ENCODE data around the gene HTR6. TPM values are rescaled to one million over a fixed set of nuclear protein-coding genes. Genes with fewer than 3 reads are reported as not detected.

The HTR6 gene
- total and polyA plus RNA-seq, 2 donors: not detected

- no peak overlapping the region for H3K4me3 ChIP-seq (ENCODE audit: low read depth, low read length)
- peaks cover 2% of the 10 kb centered on the region for H3K4me1 ChIP-seq (ENCODE audit: insufficient read depth)
- no peaks in the 10 kb centered on the region for H3K36me3 ChIP-seq (ENCODE audit: insufficient read depth)
- WGBS: 66% methylated on average over 15 of the region's 15 CpGs
- H3K27ac ChIP-seq (ENCODE audit: low read depth): no peak overlapping the region
- no peak for DNase-seq (ENCODE audit: extremely low spot score)
These were observed 9.6 kb upstream of the HTR6 start for GRCh38 chr1:19654886-19655717.

DNA sequence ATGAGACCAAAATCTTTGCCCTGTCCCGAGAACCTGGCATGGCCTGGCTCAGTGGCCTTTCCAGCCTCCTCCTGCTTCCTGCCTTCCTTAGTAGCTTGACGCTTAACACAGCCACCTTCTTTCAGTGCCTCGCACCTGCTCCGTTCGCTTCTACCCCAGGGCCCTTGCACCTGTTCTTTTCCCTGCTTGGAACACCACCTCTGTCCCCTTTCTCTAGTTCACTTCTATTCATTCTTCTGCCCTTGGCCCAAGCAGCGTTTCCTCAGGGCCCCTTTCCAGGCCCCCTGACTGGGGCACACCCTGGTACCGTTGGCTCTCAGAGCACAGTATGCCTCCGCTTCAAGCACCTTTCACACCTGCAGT lies 9.0 kb upstream of the HTR6 start:
- Histone ChIP-seq H3K4me1 (ENCODE audit: insufficient read depth) (peaks cover under 1% of the 10 kb centered on the region), H3K36me3 (ENCODE audit: insufficient read depth) (no peaks in the 10 kb centered on the region), H3K4me3 (ENCODE audit: low read depth, low read length) (no peak overlapping the region), H3K27ac (ENCODE audit: low read depth) (no peak overlapping the region)
- WGBS: 91% methylated on average over 8 of the region's 8 CpGs
- DNase-seq (ENCODE audit: extremely low spot score): no peak

GRCh38 chr1:19656134-19656779 lies 8.4 kb upstream of the HTR6 start:
- Histone ChIP-seq H3K27ac (ENCODE audit: low read depth) (no peak overlapping the region), H3K4me1 (ENCODE audit: insufficient read depth) (no peaks in the 10 kb centered on the region), H3K36me3 (ENCODE audit: insufficient read depth) (no peaks in the 10 kb centered on the region), H3K4me3 (ENCODE audit: low read depth, low read length) (no peak overlapping the region)
- no peak for DNase-seq (ENCODE audit: extremely low spot score)
- WGBS: 92% methylated on average over 9 of the region's 9 CpGs

DNA sequence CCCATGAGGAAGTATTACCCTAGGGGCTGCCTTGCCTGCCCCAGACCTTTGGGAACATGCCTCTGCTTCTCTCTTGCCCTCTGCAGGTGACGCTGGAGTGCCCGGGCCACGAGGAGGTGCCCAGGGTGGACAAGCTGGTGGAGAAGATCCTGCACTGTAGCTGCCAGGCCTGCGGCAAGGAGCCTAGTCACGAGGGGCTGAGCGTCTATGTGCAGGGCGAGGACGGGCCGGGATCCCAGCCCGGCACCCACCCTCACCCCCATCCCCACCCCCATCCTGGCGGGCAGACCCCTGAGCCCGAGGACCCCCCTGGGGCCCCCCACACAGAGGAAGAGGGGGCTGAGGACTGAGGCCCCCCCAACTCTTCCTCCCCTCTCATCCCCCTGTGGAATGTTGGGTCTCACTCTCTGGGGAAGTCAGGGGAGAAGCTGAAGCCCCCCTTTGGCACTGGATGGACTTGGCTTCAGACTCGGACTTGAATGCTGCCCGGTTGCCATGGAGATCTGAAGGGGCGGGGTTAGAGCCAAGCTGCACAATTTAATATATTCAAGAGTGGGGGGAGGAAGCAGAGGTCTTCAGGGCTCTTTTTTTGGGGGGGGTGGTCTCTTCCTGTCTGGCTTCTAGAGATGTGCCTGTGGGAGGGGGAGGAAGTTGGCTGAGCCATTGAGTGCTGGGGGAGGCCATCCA lies 7.8 kb upstream of the HTR6 start:
- H3K36me3 ChIP-seq (ENCODE audit: insufficient read depth): no peaks in the 10 kb centered on the region
- H3K4me3 ChIP-seq (ENCODE audit: low read depth, low read length): no peak overlapping the region
- no peaks in the 10 kb centered on the region for H3K4me1 ChIP-seq (ENCODE audit: insufficient read depth)
- WGBS: 74% methylated on average over 15 of the region's 15 CpGs
- no peak overlapping the region for H3K27ac ChIP-seq (ENCODE audit: low read depth)
- DNase-seq (ENCODE audit: extremely low spot score): no peak

- no peak for DNase-seq (ENCODE audit: extremely low spot score)
- no peak overlapping the region for H3K4me3 ChIP-seq (ENCODE audit: low read depth, low read length)
- H3K27ac ChIP-seq (ENCODE audit: low read depth): no peak overlapping the region
- 87% methylated on average over 10 of the region's 10 CpGs for WGBS
- no peaks in the 10 kb centered on the region for H3K36me3 ChIP-seq (ENCODE audit: insufficient read depth)
- no peaks in the 10 kb centered on the region for H3K4me1 ChIP-seq (ENCODE audit: insufficient read depth)
These were observed 7.2 kb upstream of the HTR6 start for GRCh38 chr1:19657511-19657910.

- Histone ChIP-seq H3K36me3 (ENCODE audit: insufficient read depth) (no peaks in the 10 kb centered on the region), H3K4me1 (ENCODE audit: insufficient read depth) (no peaks in the 10 kb centered on the region), H3K4me3 (ENCODE audit: low read depth, low read length) (no peak overlapping the region), H3K27ac (ENCODE audit: low read depth) (no peak overlapping the region)
- 86% methylated on average over 13 of the region's 13 CpGs for WGBS
- no peak for DNase-seq (ENCODE audit: extremely low spot score)
These were observed 6.5 kb upstream of the HTR6 start for GRCh38 chr1:19658186-19658585.

DNA sequence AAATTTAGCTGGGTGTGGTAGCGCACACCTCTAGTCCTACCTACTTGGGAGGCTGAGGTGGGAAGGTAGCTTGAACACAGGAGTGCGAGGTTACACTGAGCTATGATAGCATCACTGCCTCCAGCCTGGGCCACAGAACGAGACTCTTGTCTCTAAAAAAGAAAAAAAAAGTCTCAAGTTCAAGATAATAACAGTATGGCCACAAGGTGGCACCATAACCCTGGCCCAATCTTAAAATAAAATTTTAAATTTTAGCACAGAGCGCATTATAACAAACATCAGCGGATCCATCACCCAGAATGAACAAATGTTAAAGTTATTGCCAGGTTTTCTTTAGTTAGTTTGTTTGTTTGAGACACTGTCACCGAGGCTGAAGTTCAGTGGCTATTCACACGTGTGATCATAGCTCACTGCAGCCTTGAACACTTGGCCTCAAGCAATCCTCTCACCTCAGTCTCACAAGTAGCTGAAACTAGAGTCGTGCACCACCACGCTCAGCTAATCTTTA lies 2.9 kb upstream of the HTR6 start:
- DNase-seq (ENCODE audit: extremely low spot score): no peak
- no peak overlapping the region for H3K4me3 ChIP-seq (ENCODE audit: low read depth, low read length)
- no peaks in the 10 kb centered on the region for H3K4me1 ChIP-seq (ENCODE audit: insufficient read depth)
- H3K27ac ChIP-seq (ENCODE audit: low read depth): no peak overlapping the region
- no peaks in the 10 kb centered on the region for H3K36me3 ChIP-seq (ENCODE audit: insufficient read depth)
- 13% methylated on average over 9 of the region's 9 CpGs for WGBS

DNA sequence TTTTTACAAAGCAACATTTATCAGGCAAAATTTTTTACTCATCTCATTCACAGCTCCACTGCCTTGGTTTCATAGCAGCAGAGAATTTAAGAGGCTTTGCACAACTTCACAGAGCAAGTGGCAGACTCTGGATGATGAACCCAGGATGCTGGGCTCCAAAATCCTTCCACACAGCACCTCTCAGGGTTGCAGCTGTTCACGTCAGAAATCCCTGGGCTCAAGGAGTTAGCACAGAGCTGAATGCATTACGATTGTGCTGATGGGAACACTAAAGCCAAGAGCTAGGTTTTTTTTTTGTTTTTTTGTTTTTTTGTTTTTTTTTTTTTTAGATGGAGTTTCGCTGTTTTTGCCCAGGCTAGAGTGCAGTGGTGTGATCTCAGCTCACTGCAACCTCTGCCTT lies 2.4 kb upstream of the HTR6 start:
- no peak for DNase-seq (ENCODE audit: extremely low spot score)
- WGBS: 56% methylated on average over 3 of the region's 3 CpGs
- Histone ChIP-seq H3K4me3 (ENCODE audit: low read depth, low read length) (no peak overlapping the region), H3K4me1 (ENCODE audit: insufficient read depth) (no peaks in the 10 kb centered on the region), H3K36me3 (ENCODE audit: insufficient read depth) (no peaks in the 10 kb centered on the region), H3K27ac (ENCODE audit: low read depth) (no peak overlapping the region)

GRCh38 chr1:19665186-19665495 lies 466 bp downstream of the HTR6 start:
- no peak for DNase-seq (ENCODE audit: extremely low spot score)
- Histone ChIP-seq H3K36me3 (ENCODE audit: insufficient read depth) (no peaks in the 10 kb centered on the region), H3K27ac (ENCODE audit: low read depth) (no peak overlapping the region), H3K4me1 (ENCODE audit: insufficient read depth) (no peaks in the 10 kb centered on the region), H3K4me3 (ENCODE audit: low read depth, low read length) (peak overlapping the region; percentile 34)
- WGBS: 1% methylated on average over 23 of the region's 23 CpGs

- no peak for DNase-seq (ENCODE audit: extremely low spot score)
- Histone ChIP-seq H3K27ac (ENCODE audit: low read depth) (no peak overlapping the region), H3K36me3 (ENCODE audit: insufficient read depth) (no peaks in the 10 kb centered on the region), H3K4me3 (ENCODE audit: low read depth, low read length) (no peak overlapping the region), H3K4me1 (ENCODE audit: insufficient read depth) (no peaks in the 10 kb centered on the region)
- WGBS: 12% methylated on average over 84 of the region's 84 CpGs
These were observed 1.1 kb downstream of the HTR6 start for GRCh38 chr1:19665496-19666465.

DNA sequence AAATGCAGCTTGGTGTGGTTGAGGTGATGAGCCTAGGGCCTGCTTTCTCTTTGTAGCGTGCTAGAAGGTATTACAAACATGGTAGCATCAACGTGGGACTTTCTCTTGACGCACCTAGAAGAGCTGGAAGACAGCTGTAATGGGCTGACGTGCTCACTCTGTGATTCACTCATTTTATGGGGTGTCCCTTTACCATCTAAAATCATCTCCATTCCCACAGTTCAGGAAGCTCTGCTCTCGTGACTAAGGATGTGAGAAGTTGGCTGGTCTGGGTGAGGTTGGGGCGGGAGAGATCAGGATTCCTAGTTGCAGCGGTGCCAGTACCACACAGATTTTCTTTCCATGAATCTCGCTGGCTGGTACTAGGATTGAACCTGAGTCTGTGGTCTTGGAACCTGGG lies 4.2 kb downstream of the HTR6 start:
- H3K27ac ChIP-seq (ENCODE audit: low read depth): no peak overlapping the region
- 77% methylated on average over 8 of the region's 8 CpGs for WGBS
- no peak for DNase-seq (ENCODE audit: extremely low spot score)
- no peaks in the 10 kb centered on the region for H3K36me3 ChIP-seq (ENCODE audit: insufficient read depth)
- no peak overlapping the region for H3K4me3 ChIP-seq (ENCODE audit: low read depth, low read length)
- H3K4me1 ChIP-seq (ENCODE audit: insufficient read depth): no peaks in the 10 kb centered on the region

GRCh38 chr1:19670787-19671186 lies 6.1 kb downstream of the HTR6 start:
- DNase-seq (ENCODE audit: extremely low spot score): no peak
- WGBS: 64% methylated on average over 4 of the region's 4 CpGs
- H3K4me1 ChIP-seq (ENCODE audit: insufficient read depth): no peaks in the 10 kb centered on the region
- no peaks in the 10 kb centered on the region for H3K36me3 ChIP-seq (ENCODE audit: insufficient read depth)
- no peak overlapping the region for H3K4me3 ChIP-seq (ENCODE audit: low read depth, low read length)
- H3K27ac ChIP-seq (ENCODE audit: low read depth): no peak overlapping the region

GRCh38 chr1:19672237-19672636 lies 7.6 kb downstream of the HTR6 start:
- no peak for DNase-seq (ENCODE audit: extremely low spot score)
- Histone ChIP-seq H3K36me3 (ENCODE audit: insufficient read depth) (no peaks in the 10 kb centered on the region), H3K27ac (ENCODE audit: low read depth) (no peak overlapping the region), H3K4me1 (ENCODE audit: insufficient read depth) (no peaks in the 10 kb centered on the region), H3K4me3 (ENCODE audit: low read depth, low read length) (no peak overlapping the region)
- WGBS: 47% methylated on average over 6 of the region's 6 CpGs
